Stomach (tissue), 4 donors: ENCODE data around the gene CFAP221.

Experiments used
- POLR2A ChIP-seq, 4 donors: fragments of 450-650 bp; IDR thresholded peaks; one replicate each; pipeline ENCODE4 v1.6.1; 2016; ENCODE audit warnings: antibody characterized with exemption in 4 of 4, control low read depth in 2 of 4, mild to moderate bottlenecking in 1 of 4, moderate library complexity in 1 of 4
- POLR2AphosphoS5 ChIP-seq, 3 donors: sonication (generic); formaldehyde crosslinking; IDR thresholded peaks; one replicate each; pipeline ENCODE4 v1.6.1; 2016; ENCODE audit warnings: antibody characterized with exemption in 3 of 3

- TF ChIP-seq POLR2A (IDR thresholded peaks at IDR 0.05) (no peak), POLR2AphosphoS5 (IDR thresholded peaks at IDR 0.05) (no peak)
Measured at GRCh38 chr2:119644186-119644585, 99.9 kb downstream of the CFAP221 start.
